ENCODE data around the gene CCDC192. TPM values are rescaled to one million over a fixed set of nuclear protein-coding genes. Genes with fewer than 3 reads are reported as not detected.

Gene CCDC192
- total RNA-seq, 1 experiment from 2014 or later, result not detected

DNA sequence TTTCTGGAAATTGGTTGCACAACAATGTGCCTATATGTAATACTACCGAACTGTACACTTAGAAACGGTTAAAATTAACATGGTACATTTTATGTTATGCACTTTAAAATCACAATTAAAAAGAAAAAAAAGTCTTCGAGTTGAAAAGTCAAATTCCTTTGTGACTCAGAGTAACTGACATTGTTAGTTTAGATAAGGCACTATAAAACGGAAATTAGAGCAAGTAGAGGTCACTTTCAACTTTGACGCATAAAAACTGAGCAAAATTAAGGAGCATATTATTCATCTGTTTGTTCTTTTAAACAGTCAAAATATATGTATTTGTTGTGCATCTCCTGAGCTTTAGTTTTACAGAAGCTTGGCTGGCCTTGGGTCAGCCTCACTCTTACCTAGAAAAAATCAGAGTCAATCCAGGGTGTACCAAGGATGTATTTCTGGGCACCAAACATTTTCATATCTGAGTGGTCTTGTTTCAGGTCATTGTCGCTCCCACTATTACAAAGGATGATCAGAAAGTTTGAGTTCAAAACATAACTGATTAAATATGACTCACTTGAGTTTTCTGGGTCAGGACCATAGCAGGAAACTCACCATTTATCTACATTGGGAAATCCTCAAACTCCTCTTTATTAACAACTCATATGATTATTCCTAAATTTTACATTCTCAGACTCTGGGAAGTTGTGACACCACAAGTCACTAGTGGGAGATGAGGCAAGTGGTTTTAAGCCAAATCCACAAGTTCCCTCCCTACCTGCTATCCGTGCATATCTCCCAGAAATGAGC, 160.6 kb downstream of the CCDC192 start:
- H3K4me1 ChIP-seq (ENCODE audit: insufficient read depth, low read length, poor library complexity, severe bottlenecking), result no peaks in the 10 kb centered on the region
- intact Hi-C loops (cut with micrococcal nuclease; ENCODE audit: unreplicated experiment), result no loop called here
- H3K27ac ChIP-seq (ENCODE audit: low read depth, low read length, poor library complexity, severe bottlenecking), result no peak overlapping the region
- H3K4me3 ChIP-seq (ENCODE audit: low read depth, low read length, poor library complexity, severe bottlenecking), result no peak overlapping the region
- ChIA-PET POLR2A (ENCODE audit: low non-redundant PET) (no interaction called here), CTCF (no interaction called here)
- peaks cover 22% of the 10 kb centered on the region for H3K27me3 ChIP-seq (replicated peaks; ENCODE audit: insufficient read depth, low read depth, low read length, poor library complexity)
- no peaks in the 10 kb centered on the region for H3K9me3 ChIP-seq (ENCODE audit: low read depth, low read length, poor library complexity, severe bottlenecking)
- TF ChIP-seq EZH2 (IDR thresholded peaks at IDR 0.05; ENCODE audit: borderline replicate concordance, low read depth, low read length, poor library complexity, severe bottlenecking), result no peak
- TF ChIP-seq, protein P1, sequence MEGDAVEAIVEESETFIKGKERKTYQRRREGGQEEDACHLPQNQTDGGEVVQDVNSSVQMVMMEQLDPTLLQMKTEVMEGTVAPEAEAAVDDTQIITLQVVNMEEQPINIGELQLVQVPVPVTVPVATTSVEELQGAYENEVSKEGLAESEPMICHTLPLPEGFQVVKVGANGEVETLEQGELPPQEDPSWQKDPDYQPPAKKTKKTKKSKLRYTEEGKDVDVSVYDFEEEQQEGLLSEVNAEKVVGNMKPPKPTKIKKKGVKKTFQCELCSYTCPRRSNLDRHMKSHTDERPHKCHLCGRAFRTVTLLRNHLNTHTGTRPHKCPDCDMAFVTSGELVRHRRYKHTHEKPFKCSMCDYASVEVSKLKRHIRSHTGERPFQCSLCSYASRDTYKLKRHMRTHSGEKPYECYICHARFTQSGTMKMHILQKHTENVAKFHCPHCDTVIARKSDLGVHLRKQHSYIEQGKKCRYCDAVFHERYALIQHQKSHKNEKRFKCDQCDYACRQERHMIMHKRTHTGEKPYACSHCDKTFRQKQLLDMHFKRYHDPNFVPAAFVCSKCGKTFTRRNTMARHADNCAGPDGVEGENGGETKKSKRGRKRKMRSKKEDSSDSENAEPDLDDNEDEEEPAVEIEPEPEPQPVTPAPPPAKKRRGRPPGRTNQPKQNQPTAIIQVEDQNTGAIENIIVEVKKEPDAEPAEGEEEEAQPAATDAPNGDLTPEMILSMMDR (conservative IDR thresholded peaks at IDR 0.05; ENCODE audit: low read depth, low read length), result no peak
- no peak for DNase-seq (ENCODE audit: low spot score)
- H3K36me3 ChIP-seq (ENCODE audit: insufficient read depth, low read length, poor library complexity, severe bottlenecking), result no peaks in the 10 kb centered on the region
- no TSS peak for BruUV-seq (replicated peaks)

- H3K4me1 ChIP-seq (ENCODE audit: insufficient read depth, low read length, poor library complexity, severe bottlenecking), result no peaks in the 10 kb centered on the region
- POLR2A ChIA-PET (ENCODE audit: low non-redundant PET), result no interaction called here
- TF ChIP-seq, protein P1 (conservative IDR thresholded peaks at IDR 0.05; ENCODE audit: low read depth, low read length), result no peak
- TF ChIP-seq EZH2 (IDR thresholded peaks at IDR 0.05; ENCODE audit: borderline replicate concordance, low read depth, low read length, poor library complexity, severe bottlenecking), result no peak
Observed at GRCh38 chr5:127864511-127864910, 161.3 kb downstream of the CCDC192 start.

GRCh38 chr5:127865273-127865672, 162.1 kb downstream of the CCDC192 start:
- TF ChIP-seq, protein P1 (conservative IDR thresholded peaks at IDR 0.05; ENCODE audit: low read depth, low read length), result no peak
- no peak for TF ChIP-seq EZH2 (IDR thresholded peaks at IDR 0.05; ENCODE audit: borderline replicate concordance, low read depth, low read length, poor library complexity, severe bottlenecking)
- Histone ChIP-seq H3K36me3 (ENCODE audit: insufficient read depth, low read length, poor library complexity, severe bottlenecking) (no peaks in the 10 kb centered on the region), H3K9me3 (ENCODE audit: low read depth, low read length, poor library complexity, severe bottlenecking) (no peaks in the 10 kb centered on the region), H3K27ac (ENCODE audit: low read depth, low read length, poor library complexity, severe bottlenecking) (no peak overlapping the region), H3K4me1 (ENCODE audit: insufficient read depth, low read length, poor library complexity, severe bottlenecking) (no peaks in the 10 kb centered on the region), H3K27me3 (replicated peaks; ENCODE audit: insufficient read depth, low read depth, low read length, poor library complexity) (peaks cover 19% of the 10 kb centered on the region), H3K4me3 (ENCODE audit: low read depth, low read length, poor library complexity, severe bottlenecking) (no peak overlapping the region)
- DNase-seq (ENCODE audit: low spot score), result no peak
- POLR2A ChIA-PET (ENCODE audit: low non-redundant PET), result no interaction called here
- BruUV-seq (replicated peaks), result no TSS peak
- intact Hi-C loops (cut with micrococcal nuclease; ENCODE audit: unreplicated experiment), result no loop called here
- CTCF ChIA-PET, result no interaction called here

More at GRCh38 chr5:127864511-127864910, 161.3 kb downstream of the CCDC192 start:
- H3K27me3 ChIP-seq (replicated peaks; ENCODE audit: insufficient read depth, low read depth, low read length, poor library complexity), result peaks cover 22% of the 10 kb centered on the region
- CTCF ChIA-PET, result no interaction called here
- H3K4me3 ChIP-seq (ENCODE audit: low read depth, low read length, poor library complexity, severe bottlenecking), result no peak overlapping the region
- DNase-seq (ENCODE audit: low spot score), result no peak
- intact Hi-C loops (cut with micrococcal nuclease; ENCODE audit: unreplicated experiment), result no loop called here
- no peaks in the 10 kb centered on the region for H3K36me3 ChIP-seq (ENCODE audit: insufficient read depth, low read length, poor library complexity, severe bottlenecking)
- BruUV-seq (replicated peaks), result no TSS peak
- H3K27ac ChIP-seq (ENCODE audit: low read depth, low read length, poor library complexity, severe bottlenecking), result no peak overlapping the region
- no peaks in the 10 kb centered on the region for H3K9me3 ChIP-seq (ENCODE audit: low read depth, low read length, poor library complexity, severe bottlenecking)
